CMK (cell line): ENCODE data around the gene C3AR1.
A peak's percentile ranks its signal among the peaks of the same experiment; 100 is the strongest.
"Not testable (repeated sequence)": the region's sequence is repeated elsewhere in the genome, so short reads cannot be mapped to it uniquely, and the experiment has no call there.

Source experiments
- DNase-seq: peaks from one replicate; pipeline ENCODE4 v3.0.0-alpha.2; 2010; ENCODE audit warnings: low read depth

C3AR1 gene

DNA sequence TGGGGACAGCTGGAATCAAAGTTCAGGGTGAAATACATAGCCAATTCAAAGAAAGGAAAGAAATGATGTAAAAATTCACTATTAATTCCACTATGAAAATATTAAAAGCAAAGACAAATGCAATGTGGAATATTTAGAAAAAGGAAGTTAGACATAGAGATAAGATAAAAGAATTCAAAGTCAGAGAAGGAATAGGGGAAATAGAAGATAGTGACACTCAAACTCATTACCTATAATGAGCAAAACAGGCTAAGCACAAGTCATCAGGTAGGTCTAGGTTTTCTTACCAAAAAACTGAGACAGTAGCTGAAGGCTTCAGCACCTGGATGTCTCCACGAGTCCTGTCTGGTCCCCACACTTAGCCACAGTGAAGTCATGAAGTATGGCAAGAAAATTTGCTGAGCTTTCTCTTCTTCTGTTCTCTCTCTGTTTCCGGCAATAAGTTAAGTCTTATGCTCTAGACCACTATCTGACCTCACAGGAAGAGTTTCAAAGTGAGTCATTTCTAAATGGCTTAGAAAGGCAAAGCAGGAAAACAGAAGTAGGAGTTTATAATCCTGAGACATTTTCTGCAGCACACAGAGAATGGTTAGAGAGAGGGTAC is at the start of gene C3AR1:
Gene C3AR1, minus strand, starts transcription at position 369 of the 604 bp plus-strand sequence. CDS start 6,174 bp downstream, outside the sequence.
- no peak for DNase-seq

DNA sequence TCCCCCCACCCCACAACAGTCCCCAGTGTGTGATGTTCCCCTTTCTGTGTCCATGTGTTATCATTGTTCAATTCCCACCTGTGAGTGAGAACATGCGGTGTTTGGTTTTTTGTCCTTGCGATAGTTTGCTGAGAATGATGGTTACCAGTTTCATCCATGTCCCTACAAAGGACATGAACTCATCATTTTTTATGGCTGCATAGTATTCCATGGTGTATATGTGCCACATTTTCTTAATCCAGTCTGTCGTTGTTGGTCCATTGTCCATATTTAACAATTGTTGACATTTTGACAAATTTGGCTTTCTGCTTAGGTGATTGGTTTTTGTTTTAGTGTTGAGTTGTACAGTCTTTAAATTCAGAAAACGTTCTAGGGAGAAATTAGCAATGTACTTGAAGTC is 47.0 kb upstream of the C3AR1 start:
- DNase-seq = not testable (repeated sequence)

DNA sequence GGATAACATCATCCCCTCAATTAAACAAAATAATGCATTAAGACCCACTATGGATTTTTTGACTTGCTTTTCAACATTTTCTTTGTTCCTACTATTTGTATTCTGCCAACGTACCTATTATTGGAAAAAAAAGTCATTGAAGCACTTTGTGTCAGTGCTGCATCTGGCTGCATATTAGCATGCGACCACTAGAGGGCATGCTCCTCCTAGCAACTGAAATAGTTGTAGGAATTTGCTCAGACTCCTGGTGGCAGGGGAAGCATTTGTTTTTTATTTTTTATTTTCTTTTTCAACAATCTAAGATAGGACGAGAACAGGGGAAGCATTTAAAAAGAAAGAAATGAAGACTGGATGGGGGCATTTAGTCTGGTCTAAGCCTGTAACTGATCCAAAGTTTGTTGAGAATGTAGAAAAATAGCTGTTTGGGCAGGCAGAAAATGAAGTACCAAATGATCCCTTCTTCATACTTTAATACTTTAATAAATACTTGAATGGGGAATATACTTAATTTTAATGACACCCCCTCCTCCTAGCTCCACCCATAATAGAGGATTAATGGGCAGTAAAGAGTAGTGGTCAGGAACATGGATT is 42.7 kb upstream of the C3AR1 start:
- DNase-seq = peak; percentile 56

DNA sequence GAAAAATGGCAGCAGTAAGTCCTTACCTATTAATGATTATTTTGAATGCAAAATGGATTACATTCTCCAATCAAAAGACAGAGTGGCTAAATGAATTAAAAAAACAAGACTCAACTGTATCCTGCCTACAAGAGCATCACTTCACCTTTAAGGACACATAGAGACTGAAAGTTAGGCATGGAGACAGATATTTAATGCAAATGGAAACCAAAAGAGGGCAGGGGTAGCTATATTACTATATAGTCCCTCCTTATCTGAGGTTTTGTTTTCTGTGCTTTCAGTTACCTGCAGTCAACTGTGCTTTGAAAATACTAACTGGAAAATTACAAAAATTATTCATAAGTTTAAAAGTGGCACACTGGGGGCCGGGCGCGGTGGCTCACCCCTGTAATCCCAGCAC is 33.1 kb upstream of the C3AR1 start:
- DNase-seq = no peak

DNA sequence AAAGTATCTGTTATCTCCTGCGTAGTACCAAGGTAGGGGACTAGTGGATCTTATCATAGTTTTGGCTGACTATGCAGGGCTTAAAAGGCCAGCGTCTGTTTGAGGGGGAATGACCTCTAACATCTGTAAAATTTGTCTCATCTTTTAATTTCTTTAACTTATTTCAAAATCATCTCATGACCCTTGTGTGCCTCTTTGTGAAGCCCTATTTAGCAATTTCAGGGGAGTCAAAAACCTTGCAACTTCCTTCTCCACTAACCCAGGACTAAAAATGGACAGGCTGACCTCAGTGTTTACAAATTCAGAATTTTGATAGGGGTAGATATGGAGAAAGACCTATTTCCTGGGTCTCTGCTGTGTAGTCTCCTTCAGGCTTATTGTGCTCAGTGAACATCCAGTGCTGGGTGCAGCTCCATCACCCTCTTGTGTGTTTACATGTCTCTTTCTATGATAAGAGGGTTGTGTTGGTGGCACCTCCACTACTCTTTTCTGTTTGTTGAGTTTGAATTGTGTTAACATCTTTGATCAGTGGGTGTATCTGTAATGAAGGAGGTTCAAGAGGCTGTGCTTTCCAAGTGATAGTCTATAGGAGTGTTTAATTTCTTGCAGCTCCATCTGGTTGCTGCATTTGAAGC is 30.2 kb upstream of the C3AR1 start:
- no peak for DNase-seq

DNA sequence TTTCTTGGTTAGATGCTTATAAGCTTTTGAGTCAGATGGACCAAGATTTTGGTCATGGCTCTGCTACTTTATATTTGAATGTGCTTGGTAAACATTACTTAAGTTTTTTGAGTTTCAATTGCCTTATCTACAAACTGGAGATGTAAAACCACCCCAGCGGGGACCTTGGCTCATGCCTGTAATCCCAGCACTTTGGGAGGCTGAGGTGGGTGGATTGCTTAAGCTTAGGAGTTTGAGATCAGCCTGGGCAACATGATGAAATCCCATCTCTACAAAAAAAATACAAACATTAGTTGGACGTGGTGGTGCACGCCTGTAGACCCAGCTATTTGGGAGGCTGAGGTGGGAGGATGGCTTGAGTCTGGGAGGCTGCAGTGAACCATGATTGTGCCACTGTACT is 27.1 kb upstream of the C3AR1 start:
- DNase-seq = no peak

DNA sequence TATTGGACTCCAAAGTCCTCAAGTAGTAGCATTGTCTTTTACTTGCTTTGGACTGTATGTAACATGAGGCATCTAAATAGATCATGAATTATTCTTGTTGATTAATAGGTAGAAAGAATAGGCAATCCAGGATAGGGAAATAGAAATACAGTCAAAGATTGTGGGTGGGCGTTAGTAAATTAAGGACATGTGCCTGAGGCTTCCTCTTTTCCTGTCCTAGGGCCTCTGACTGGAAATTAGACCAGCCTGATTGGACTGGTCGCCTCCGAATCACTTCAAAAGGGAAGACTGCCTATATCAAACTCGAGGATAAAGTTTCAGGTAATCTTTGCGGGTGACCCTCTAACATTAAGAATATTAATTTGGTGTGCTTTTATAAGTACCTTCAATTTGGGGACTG is 23.6 kb upstream of the C3AR1 start:
- DNase-seq = no peak

DNA sequence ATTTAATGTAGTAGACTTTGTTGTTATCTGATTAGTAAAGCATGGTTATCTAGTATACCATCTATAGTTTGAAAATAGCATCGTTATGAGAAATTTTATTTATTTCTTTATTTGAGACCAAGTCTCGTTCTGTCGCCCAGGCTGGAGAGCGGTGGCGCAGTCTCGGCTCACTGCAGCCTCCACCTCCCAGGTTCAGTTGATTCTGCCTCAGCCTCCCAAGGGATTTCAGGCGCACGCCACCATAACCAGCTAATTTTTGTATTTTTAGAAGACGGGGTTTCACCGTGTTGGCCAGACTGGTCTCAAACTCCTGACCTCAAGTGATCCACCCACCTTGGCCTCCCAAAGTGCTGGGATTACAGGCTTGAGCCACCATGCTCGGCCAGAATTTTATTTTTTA is 23.1 kb upstream of the C3AR1 start:
- DNase-seq = not testable (repeated sequence)

DNA sequence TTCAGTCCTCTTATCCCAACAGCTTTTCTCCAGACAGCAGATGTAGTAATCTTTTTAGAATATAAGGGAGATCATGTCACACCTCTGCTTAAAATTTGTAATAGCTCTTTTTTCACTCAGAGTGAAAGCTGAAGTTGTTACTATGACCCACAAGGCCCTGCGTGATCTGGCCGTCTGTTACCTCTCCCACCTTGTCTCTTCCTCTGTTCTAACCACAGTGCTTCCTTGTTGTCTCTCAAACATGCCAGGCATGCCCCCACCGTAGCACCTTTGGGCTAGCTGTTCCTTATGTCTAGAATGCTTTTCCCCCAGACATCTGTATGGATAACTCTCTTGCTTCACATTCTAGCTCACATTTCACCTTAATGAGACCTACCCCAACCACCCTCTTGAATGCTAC is 22.4 kb upstream of the C3AR1 start:
- DNase-seq = no peak

DNA sequence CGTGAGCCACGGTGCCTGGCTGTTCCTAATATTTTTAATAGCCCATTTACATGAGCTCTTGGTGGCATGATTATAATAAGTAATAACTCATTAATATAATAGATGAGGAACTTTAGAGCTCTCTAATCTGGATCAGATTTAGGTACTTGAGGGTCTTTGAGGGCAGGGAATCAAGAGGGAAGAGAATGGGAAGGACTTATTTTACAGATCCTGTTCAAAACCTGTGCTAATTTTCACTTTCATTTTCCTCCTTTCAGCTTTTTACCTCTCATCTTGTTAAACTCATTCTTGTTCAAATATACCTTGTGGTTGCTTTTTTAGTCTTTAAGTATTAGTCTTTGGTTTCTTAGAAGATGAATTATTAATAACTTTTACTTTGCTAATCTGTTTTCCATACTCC is 21.5 kb upstream of the C3AR1 start:
- DNase-seq = no peak

DNA sequence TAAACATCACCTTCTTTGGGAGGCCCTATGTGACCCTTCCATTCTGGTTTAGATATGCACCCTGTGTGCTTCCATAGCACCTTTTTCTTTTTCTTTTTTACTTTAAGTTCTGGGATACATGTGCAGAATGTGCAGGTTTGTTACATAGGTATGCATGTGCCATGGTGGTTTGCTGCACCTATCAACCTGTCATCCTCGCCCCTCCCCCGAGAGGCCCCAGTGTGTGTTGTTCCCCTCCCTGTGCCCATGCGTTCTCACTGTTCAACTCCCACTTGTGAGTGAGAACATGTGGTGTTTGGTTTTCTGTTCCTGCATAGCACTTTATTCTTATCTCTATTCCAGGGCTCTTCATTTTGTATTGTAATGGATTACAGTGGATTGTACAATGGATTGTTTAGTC is 18.2 kb upstream of the C3AR1 start:
- DNase-seq = not testable (repeated sequence)

DNA sequence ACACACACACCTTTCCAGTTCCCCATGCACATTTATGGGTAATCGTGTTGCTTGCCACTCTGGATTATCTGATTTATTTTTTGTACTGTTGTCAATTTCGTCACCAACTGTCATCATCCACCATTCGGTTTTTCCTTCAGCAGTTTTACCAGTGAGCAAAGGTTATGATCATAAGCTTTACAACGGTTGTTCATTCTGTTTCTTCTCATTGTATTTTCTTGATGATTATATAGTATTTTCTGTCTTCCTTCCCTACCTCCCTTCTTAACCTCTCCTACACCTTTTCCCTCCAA is 16.6 kb upstream of the C3AR1 start:
- no peak for DNase-seq

DNA sequence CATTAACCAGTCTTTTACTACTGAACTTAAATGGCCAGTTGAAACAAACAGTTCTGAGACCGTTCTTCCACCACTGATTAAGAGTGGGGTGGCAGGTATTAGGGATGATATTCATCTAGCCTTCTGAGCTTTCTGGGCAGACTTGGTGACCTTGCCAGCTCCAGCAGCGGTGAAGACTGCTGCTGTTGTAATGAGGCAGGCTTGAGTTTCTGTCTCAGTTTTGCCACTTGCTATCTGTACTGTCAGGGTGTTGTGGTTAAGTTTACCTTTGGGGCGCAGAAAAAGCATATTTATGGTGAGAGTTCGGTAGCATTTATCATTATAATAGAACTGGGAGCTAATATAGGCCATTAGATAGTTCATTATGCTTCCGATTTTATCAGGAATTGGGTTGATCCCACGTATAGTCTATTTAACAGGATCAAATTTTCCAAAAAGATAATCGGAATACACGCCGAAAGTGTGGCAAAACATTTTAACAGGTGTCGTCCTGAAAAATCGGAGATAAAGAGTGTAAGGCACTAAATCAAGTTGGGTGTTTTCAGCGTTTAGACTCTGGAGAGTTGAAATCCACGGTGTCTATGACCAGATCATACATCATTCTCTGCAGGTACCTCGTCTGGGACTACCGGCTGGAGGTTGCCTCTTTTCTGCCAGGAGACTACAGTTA is 15.2 kb upstream of the C3AR1 start:
- DNase-seq = no peak

DNA sequence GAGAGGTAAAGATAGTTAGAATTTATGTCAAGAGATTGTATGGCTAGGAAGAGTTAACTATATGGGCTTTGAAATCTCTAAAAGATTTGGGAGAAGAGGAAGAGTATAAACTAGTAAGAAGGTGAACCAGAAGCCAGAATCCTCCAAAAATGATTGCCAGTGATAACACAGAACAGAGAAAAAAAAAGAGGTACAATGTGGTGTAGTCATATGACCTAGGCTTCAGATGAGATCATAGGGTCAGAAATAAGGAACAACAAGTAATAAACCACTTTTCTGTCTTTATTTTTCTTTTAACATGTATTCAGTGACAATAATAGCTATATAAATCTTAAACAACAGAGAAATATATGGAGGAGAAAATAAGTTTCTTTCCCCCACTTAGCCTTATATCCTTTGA is 14.0 kb upstream of the C3AR1 start:
- no peak for DNase-seq

DNA sequence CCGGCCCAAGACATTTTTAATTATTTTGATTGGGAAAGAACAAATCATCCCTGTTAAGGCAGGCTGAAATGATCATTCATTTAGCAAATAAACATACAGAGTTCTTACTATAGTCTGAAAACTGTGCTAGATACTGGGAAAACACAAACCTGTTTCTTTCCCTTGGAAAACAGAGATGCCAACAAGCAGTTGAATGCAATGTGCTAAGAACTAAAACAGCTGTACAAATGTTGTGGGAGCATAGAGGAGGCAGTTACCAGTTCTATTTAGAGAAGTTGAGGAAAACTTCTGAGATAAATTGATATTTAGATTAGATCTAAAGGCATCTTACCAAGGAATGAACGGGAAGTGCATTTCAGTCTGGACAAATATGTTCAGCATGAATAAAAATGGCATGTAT is 12.8 kb upstream of the C3AR1 start:
- no peak for DNase-seq

DNA sequence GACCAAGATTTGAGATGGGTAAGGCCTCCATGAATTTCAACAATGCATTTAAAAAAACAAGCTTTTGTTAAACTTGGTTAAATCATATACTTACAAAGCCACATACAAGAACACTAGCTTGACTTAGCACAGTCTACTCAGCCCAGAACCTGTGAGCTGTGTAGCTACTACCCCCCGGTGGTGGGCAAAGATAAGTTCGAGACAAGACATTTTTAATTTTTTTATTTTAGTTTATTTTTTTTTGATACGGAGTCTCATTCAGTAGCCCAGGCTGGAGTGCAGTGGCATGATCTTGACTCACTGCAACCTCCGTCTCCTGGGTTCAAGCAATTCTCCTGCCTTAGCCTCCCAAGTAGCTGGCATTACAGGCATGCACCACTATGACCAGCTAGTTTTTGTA is 12.2 kb upstream of the C3AR1 start:
- DNase-seq = peak; percentile 47

DNA sequence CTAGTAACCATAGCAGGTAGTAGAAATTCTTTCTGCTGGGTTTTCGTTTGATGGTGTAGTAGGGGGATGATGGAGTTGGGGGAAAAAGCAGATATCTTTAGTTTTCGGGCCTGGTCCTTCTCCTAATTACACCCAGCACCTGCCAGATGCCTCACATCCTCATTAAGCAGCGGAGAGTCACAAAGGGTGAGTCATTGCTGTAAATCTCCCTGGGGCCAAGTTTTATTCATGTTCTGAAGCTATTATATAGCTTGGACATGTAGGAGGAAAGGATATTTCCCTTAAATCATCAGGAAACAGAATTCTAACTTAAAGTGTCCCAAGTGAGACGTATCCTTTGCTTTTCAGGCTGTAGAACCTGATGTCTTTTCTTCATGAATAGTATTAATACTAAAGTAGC is 11.0 kb upstream of the C3AR1 start:
- DNase-seq = no peak

DNA sequence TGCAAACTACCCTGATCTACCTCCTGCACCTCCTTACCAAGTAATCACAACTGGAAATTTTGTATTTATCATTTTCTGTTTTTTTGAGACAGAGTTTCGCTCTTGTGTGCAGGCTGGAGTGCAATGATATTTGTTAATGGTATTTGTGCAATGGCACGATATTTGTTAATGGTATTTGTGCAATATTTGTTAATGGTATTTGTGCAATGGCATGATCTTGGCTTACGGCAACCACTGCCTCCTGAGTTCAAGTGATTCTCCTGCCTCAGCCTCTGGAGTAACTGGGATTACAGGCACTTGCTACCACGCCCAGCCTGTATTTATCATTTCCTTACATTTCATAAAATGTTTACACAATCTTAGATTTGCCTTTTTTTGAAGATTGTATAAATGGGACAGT is 10.2 kb upstream of the C3AR1 start:
- DNase-seq = no peak

DNA sequence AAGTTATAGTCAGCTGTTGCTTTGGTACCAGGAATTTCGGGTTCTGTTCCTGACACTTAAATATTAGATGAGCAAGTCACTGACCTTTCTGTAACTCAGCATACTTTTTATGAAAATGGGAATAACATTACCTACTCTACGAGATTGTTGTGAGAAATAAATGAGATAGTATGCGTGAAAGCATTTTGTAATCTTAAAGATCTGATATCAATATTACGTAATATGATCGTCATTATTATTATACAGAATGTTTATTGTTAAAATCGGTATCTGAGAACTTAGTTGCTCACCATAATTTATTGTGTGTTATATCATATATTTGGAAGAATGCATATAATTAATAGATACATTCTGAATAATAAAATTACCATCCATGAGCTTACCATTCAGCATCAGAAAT is 9.8 kb upstream of the C3AR1 start:
- no peak for DNase-seq

DNA sequence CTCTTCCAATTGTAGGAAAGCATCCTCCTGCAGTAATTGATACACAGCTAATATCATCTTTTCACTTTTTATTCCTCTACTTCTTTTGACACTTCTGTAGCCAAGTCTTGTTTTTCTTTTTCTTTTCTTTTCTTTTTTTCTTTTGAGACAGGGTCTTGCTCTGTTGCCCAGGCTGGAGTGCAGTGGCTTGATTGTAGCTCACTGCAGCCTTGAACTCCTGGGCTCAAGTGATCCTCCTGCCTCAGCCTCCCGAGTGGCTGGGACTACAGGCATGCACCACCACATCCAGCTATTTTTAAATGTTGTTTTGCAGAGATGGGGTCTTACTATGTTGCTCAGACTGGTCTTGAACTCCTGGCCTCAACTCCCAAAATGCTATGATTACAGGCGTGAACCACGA is 5.7 kb upstream of the C3AR1 start:
- not testable (repeated sequence) for DNase-seq

DNA sequence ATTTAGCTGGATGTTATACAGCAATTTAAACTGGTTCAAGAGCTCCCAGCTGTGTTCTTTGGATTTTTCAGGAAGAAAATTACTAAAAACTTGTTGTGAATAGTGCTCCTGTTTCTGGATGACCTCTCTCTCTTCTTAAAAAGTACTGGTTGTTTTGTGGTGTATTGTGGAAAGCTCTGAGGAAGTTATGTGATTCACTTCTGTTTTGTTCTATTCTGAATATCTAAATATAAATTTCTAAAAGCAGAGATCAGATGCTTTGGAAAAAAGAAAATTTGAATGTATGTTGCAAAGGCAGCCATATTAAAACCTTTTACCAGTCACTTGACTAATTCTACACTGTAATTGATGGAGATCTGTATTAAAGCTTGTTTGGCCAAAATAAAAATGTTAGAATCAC is 3.4 kb upstream of the C3AR1 start:
- no peak for DNase-seq

DNA sequence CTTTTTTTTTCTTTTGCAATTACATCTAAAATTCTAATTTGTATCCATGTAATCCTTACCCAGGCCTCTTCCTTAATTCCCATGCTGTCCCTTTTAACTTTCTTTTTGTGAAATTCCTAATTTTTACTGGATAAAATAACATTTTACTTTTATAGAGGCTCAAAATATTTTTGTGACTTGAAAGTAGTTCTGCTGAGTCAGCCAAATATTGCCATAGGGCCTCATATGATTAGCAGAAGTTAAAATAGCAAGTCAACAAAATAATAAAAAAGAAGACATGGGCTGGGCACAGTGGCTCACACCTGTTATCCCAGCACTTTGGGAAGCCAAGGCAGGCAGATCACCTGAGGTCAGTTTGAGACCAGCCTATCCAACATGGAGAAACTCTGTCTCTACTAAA is 2.0 kb downstream of the C3AR1 start:
- DNase-seq = no peak

DNA sequence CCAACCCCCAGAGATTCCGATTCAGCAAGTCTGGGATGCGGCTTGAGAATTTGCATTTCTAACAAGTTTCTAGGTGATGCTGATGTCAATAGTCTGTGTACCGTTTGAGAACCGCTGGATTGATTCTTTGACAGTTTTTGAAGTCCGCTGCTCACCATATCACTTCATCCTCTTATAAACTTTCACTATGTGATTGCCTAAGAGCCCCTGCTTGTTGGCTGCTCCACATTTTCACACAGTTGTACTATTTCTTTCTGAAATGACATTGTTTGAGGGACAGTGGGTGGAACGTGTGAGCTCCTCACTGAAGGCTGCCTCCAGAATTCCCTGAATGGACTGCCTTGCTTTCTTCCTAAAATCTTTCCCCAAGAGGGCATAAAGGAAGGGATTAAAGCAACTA is 7.7 kb downstream of the C3AR1 start:
- no peak for DNase-seq

DNA sequence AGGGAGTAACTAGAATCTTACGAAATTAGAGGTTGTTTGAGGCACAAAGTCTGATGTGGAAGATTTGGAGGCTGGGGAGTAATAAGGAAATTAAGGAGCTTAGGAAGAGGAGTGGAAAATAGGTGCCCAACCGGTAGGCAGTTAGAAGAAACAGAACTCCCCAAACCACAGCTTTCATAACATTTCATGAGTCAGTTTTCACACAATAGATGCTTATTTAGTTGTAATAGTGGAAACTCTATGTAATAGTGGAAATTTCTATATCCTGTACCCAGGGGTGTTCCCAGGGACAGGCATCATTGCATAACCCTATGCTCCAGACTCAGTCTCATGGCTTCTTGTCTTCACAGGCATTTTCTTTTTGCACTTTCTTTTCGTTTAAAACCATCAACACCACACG is 8.3 kb downstream of the C3AR1 start:
- DNase-seq = no peak
